Measurements from ENCODE around the gene IRX5.

Gene IRX5

DNA sequence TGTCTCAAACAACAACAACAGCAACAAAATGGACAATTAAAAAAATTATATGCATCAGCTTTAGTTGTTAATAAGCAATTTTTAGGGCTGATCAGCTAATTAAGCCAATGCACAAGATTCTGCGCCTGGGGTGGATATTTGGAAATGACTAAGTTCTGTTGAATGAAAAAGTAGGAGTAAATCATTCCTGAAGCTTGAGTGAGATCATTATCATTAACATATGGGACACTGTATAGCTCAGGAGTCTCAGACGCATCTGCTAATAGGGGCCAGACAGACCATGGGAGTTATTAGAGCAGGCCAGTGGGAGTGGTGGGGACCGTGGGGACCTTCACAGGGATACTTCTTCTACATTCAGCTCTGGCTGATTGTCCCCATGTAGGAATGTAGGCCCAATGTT is 22.8 kb downstream of the IRX5 start:
- DNase-seq = no peak

DNA sequence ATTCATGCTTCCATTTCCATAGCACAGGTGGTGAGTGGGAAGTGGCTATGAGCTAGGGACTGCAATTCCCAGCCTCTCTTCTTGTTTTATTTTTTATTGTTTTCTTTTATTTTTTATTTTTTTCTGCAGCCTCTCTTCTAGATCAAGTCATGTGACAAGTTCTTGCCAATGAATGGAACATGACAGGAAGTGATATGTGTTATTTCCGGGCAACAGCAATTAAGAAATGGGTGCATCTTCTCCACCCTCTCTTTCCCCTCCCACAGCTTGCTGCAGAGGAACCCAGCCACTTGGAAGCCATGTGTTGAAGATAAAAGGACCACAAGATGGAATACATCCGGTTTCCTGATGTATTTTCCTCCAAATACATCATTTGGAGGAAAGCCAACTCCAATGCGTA is 23.6 kb downstream of the IRX5 start:
- DNase-seq = no peak

DNA sequence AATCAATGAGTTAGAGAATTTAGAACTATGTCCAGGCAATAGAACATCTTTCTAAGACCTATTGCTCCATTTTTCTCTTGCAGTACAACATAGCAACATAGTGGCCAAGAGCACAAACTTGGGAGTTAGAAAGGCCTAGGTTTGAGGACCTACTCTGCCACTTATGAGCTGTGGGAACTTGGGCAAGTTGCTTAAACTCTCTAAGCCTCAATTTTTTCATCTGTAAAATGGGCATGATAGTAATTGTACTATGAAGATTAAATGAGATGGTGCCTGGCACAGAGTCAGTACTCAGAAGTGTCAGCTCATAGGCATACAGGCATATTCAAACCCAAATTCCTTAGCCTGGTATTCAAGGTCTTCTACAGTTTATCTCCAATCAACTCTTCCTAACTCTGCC is 25.1 kb downstream of the IRX5 start:
- DNase-seq = no peak

DNA sequence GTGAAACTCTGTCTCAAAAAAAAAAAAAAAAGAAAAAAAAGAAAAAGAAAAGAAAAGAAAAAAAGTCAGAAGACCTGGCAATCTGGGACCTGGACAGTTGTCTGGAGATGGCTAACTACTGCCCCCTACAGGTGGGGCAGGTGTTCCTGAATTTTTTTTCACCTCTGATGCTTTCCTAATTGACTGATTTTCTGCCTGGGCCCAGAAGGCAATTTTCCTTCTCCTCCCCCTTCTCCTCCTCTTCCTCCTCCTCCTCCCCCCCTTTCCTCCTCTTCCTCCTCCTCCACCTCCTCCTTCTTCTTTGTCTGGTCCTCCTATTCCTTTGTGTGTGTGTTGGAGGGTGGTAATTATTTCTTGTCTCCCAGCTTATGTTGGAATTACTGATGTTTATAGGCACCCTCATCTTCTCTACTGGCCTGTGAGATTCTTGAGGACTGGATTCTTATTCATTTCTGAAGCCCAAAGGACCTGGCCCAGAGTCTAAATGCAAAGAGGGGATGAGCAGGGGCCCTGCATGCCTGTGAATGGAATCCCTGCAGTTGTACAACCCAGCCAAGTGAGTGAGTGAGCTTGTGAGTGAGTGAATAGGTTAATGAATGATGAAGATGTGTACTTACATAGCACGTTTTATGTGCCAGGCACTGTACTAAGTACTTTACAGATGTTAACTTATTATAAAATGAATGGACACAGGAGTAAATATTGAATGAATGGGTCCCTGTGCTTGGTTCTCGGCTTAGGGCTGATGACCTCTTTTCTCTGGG is 26.9 kb downstream of the IRX5 start:
- DNase-seq = no peak

DNA sequence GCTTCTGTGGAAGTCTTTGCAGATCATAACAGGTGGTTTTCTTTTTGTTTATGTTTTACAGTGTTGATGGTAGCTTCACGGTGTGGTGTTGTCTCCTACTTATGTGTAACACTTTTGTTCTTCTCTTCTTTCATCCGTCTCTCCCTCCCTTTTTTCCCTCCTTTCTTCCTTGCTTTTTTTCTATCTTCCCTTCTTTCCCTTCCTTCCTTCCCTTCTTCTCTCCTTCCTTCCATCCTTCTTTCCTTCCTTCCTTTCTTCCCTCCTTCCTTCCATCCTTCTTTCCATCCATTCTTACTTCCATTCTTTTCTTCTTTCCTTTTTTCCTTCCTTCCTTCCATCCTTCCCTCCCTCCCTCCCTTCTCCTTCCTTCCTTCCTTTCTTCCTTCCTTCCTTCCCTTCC is 31.4 kb downstream of the IRX5 start:
- DNase-seq = no peak

DNA sequence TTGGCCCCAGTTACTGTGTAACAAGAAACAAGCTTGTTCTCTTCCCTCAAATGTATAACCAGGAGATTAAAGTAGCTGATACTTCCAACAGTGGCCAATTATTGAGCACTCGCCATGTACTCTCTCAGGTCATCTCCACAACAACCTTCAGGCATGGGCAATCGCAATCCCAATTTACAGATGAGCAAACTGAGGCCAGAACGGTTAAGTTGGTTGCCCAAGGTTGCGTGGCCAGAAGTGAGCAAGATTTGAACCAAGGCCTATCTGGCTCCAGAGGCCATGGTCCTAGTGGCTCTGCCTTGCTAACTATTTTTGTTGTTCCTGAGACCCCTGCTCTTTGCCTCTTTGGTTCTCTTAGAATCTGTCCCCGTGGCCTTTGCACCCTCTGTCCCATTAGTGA is 33.6 kb downstream of the IRX5 start:
- DNase-seq = no peak

DNA sequence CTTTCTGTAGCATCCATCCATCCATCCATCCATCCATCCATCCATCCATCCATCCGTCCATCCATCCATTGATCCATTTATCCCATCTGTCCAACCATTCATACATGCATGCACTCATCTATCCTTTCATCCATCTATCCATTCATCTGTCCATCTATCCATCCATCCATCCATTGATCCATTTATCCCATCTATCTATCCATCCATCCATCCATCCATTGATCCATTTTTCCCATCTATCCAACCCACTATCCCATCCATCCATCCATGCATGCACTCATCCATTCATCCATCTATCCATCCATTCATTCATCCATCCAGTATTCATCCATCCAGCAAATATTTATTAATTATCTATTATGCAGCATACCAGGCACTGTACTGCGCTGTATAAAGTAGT is 34.8 kb downstream of the IRX5 start:
- no peak for DNase-seq

DNA sequence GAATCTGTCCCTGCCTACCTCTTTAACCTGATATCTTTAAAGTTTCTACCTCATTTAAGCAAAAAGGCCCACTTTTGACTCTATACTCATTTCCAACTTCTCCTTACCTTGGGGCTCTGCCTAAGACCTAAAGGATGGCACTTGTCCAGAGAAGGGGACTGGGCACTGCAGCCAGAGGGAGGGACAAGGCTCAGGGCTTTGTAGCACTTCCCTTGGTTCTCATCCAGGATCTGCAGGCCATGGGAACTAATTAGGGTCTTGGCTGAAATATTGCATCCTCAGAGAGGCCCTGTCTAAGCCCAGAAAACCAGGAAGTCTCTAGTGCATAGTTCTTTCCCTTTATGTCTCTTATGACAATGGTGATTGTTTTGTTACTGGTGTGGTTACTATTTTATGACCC is 37.3 kb downstream of the IRX5 start:
- no peak for DNase-seq

DNA sequence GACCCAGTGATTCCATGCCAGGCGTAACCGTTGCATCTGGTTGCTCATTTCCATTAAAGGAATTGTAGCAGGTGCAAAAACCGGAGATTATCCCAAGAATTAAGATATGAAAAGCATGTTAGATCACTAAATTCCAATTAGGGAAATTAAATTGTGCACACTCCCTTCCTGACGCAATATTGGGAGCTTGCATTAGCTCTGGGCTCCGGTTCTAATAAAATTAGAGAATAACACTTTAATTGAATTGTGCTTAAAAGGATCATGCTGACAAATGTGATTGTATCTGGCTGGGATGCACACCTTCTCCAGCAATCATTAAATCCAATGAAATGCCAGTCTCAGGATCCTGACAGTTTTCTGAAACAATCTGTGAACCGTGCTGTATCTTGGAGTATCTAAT is 38.1 kb downstream of the IRX5 start:
- no peak for DNase-seq

DNA sequence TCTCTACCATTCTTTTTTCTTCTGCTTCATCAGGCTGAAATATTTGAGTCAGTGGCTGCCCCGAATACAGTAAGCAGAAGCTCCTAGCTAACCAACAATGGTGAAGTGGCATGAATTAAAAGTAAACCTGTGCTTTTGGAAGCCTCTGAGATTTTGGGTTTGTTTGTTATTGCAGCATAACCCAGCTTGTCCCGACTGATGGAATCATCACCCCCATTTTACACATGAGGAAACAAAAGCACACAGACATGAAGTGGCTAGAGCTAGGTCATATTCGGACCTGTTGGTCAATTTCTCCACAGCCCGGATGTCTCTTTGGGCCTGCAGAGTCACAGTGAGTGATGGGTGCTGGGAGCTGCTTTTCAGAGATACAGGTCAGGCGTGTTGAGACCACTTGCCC is 39.4 kb downstream of the IRX5 start:
- no peak for DNase-seq

DNA sequence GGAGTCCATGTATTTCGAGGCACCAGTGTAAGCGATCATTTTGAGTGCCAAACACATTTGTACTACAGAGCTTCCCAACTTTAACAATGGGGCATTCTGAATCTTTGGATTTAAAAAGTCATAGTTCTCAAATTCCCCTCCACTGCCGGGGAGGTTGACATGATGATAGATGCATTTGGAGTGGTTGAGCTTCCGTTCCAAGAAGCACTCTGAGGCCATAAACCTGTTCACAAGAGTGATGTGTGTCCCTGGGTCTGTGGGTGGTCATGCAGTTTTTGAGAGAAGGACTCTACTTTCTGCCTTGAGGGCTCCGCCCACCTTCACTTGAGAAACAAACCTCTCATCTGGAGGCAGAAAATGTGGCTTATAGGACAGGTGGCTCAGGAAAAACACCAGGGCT is 43.7 kb downstream of the IRX5 start:
- DNase-seq = no peak

DNA sequence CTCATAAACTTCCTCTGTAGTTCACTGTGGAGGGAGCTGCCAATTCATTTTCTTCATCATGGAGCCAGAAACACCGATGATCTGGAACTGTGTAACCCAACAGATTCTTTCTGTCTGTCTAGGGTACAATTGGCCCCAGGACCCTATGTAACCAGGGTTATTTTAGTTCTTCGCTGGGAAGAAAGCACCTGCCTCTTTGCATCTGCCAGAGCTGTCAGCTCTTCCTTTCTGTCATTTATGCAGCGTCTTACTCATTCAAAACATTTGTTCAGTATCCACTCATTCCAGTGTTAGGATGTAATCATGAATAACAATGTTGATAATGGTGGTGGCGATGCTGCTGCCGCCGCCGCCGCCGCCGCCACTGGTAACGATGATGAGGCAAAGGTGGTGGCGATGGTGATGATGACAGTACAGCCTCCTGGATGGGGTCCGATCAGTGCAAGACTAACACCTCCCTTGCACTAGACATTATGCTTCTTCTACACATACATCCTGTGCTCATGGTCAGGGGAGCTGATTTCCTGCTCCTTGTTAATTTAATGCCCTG is 46.1 kb downstream of the IRX5 start:
- DNase-seq = no peak

DNA sequence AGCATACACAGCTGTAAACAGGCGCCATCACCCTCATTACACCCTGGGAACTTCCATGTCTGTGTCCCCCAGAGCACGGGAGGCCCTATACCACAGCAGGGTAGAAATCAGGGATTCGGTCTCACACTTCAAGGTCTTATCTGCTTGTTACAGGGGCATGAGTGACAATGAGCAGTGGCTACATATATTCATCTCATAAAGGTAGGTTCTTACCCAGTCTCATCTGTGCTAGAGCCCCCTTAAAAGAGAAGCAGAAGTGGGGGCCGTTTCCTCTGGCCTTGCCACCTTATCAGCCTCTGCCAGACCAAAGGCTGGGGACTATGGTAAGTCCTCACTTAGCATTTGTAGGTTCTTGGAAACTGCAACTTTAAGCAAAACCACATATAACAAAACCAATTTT is 46.5 kb downstream of the IRX5 start:
- no peak for DNase-seq

DNA sequence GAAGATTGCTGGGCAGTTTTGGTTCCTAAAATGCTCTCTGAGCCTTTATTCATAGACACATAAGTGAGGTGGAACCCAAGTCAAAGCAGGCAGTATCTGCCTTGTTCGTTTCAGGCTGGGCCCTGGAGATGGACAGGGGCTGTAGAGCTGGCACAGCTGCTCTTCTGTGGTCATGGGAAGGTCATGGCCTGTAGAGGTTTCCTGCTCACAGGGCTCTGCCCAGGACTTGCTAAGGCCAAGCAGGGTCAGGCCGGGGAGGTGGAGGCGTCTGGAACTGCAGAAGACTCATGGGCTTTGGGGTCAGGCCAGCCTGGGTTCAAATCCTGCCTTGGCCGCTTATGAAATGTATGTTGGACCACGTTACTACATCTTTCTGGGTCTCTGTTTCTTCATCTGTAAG is 50.2 kb downstream of the IRX5 start:
- DNase-seq = no peak

All from stimulated activated CD4-positive, alpha-beta T cell treated with anti-CD3 and anti-CD28 coated beads, Interleukin-1b, Interleukin-23, amount 100 ng/mL, for 48 hours (primary cell).